Smooth muscle cell (in vitro differentiated cells): ENCODE results near the gene MYH6. TPM values are rescaled to one million over a fixed set of nuclear protein-coding genes. Genes with fewer than 3 reads are reported as not detected.
"Not testable (repeated sequence)": the region's sequence is repeated elsewhere in the genome, so short reads cannot be mapped to it uniquely, and the experiment has no call there.

ENCODE experiments used
- DNase-seq: peaks from one replicate; lab custom pipeline; 2025; ENCODE audit not compliant: unreplicated experiment; lab: John Stamatoyannopoulos, UW
- H2AFZ ChIP-seq: fragments of 200-600 bp; sonication (generic); 2 replicates; pipeline ENCODE4 v1.6.0; 2016; ENCODE audit warnings: antibody characterized with exemption, low read depth, mild to moderate bottlenecking
- H3F3A ChIP-seq: fragments of 200-600 bp; sonication (generic); 2 replicates; pipeline ENCODE4 v1.6.0; 2017; ENCODE audit warnings: antibody characterized with exemption, low read depth
- H3K27ac ChIP-seq: fragments of 200-600 bp; sonication (generic); 2 replicates; pipeline ENCODE4 v1.5.1; 2016; ENCODE audit warnings: low read depth, mild to moderate bottlenecking
- H3K27me3 ChIP-seq: fragments of 200-600 bp; sonication (generic); 2 replicates; pipeline ENCODE4 v1.6.1; 2016; ENCODE audit warnings: low read depth, mild to moderate bottlenecking
- H3K36me3 ChIP-seq: fragments of 200-600 bp; sonication (generic); 2 replicates; pipeline ENCODE4 v1.5.1; 2016; ENCODE audit warnings: low read depth
- H3K4me1 ChIP-seq: fragments of 200-600 bp; sonication (generic); 2 replicates; pipeline ENCODE4 v1.5.1; 2016; ENCODE audit warnings: low read depth
- H3K4me2 ChIP-seq: fragments of 200-600 bp; sonication (generic); 2 replicates; pipeline ENCODE4 v1.6.0; 2016; ENCODE audit warnings: mild to moderate bottlenecking
- H3K4me3 ChIP-seq: fragments of 200-600 bp; sonication (generic); 2 replicates; pipeline ENCODE4 v1.5.1; 2016; ENCODE audit warnings: mild to moderate bottlenecking
- H3K79me2 ChIP-seq: fragments of 200-600 bp; sonication (generic); 2 replicates; pipeline ENCODE4 v1.6.0; 2016; ENCODE audit warnings: low read depth, mild to moderate bottlenecking
- H3K9ac ChIP-seq: fragments of 200-600 bp; sonication (generic); 2 replicates; pipeline ENCODE4 v1.6.0; 2016; ENCODE audit warnings: low read depth
- H3K9me3 ChIP-seq: fragments of 200-600 bp; sonication (generic); replicated peaks from 2 replicates; pipeline ENCODE4 v1.5.1; 2016; ENCODE audit warnings: low read depth
- H4K20me1 ChIP-seq: fragments of 200-600 bp; sonication (generic); 2 replicates; pipeline ENCODE4 v1.6.0; 2016; ENCODE audit warnings: low read depth
- CTCF ChIP-seq: fragments of 200-600 bp; sonication (generic); IDR thresholded peaks from 2 replicates; pipeline ENCODE4 v1.5.1; 2017; ENCODE audit warnings: borderline replicate concordance, mild to moderate bottlenecking, antibody characterized with exemption; ENCODE audit not compliant: insufficient read depth, poor library complexity, severe bottlenecking
- WGBS: methylation state at CpG from one replicate; pipeline ENCODE4 v1.1.7; 2016; ENCODE audit warnings: low lambda C conversion rate; 5-methylcytosine and 5-hydroxymethylcytosine counted together
- polyA plus RNA-seq: library from polyadenylated mRNA; unstranded; fragments of >200 nt; fragmentation: Nextera tagmentation; extraction: Ambion mirVana; gene quantifications from 2 replicates; pipeline ENCODE4 v1.2.1, GENCODE V29; 2016
- total RNA-seq: library from RNA; depleted of rRNA; stranded (reverse); fragments of >200 nt; gene quantifications from 2 replicates; pipeline ENCODE4 v1.2.3, GENCODE V29; 2014

The MYH6 gene
- total RNA-seq = not detected in 2 replicates
- polyA plus RNA-seq = 0.23 and 0.53 TPM in 2 replicates

GRCh38 chr14:23407516-23408306 is at the start of gene MYH6:
MYH6 (minus strand) TSS chr14:23408273; CDS start chr14:23407223, 1,050 bp downstream.
- Histone ChIP-seq H3F3A (no peaks in the 10 kb centered on the region), H3K79me2 (no peaks in the 10 kb centered on the region), H2AFZ (no peak within 1 kb of the TSS), H3K9ac (no peak within 1 kb of the TSS), H3K27me3 (peaks cover 7% of the 10 kb centered on the region), H3K4me2 (no peak within 1 kb of the TSS), H3K36me3 (no peaks in the 10 kb centered on the region), H3K4me3 (no peak within 1 kb of the TSS), H3K4me1 (no peaks in the 10 kb centered on the region), H3K9me3 (no peaks in the 10 kb centered on the region), H3K27ac (no peak within 1 kb of the TSS), H4K20me1 (no peaks in the 10 kb centered on the region)
- no peak for DNase-seq
- no peak for TF ChIP-seq CTCF
- 88% methylated on average over 15 of the region's 15 CpGs for WGBS

GRCh38 chr14:23456883-23457586 is 49.0 kb upstream of the MYH6 start:
- H4K20me1 ChIP-seq, H3K27me3 ChIP-seq, H3K4me2 ChIP-seq, H3K4me3 ChIP-seq, H3K4me1 ChIP-seq, H3K9ac ChIP-seq, DNase-seq, H2AFZ ChIP-seq, H3K36me3 ChIP-seq, H3K27ac ChIP-seq, H3K9me3 ChIP-seq, H3K79me2 ChIP-seq, H3F3A ChIP-seq: not testable (repeated sequence)
- 88% methylated on average over 11 of the region's 11 CpGs for WGBS
- TF ChIP-seq CTCF = peak; percentile 15

- H3K27ac ChIP-seq = peak overlapping the region; percentile 1
Measured at GRCh38 chr14:23454445-23454856, 46.4 kb upstream of the MYH6 start.

More at GRCh38 chr14:23454445-23454856, 46.4 kb upstream of the MYH6 start:
- no peak overlapping the region for H3K4me3 ChIP-seq
- 8% methylated on average over 1 of the region's 1 CpG for WGBS
- H3K27me3 ChIP-seq = no peaks in the 10 kb centered on the region
- no peaks in the 10 kb centered on the region for H3K36me3 ChIP-seq
- H3K4me1 ChIP-seq = no peaks in the 10 kb centered on the region
- no peak for DNase-seq
- peak overlapping the region; percentile 14 for H3K4me2 ChIP-seq
- H3F3A ChIP-seq = no peaks in the 10 kb centered on the region
- H4K20me1 ChIP-seq = no peaks in the 10 kb centered on the region
- TF ChIP-seq CTCF = no peak
- no peaks in the 10 kb centered on the region for H3K9me3 ChIP-seq
- no peak overlapping the region for H3K9ac ChIP-seq
- no peaks in the 10 kb centered on the region for H3K79me2 ChIP-seq
- peak overlapping the region; percentile 80 for H2AFZ ChIP-seq
